Astrocyte (in vitro differentiated cells and primary cell): ENCODE results near the gene CCN5. TPM values are rescaled to one million over a fixed set of nuclear protein-coding genes. Genes with fewer than 3 reads are reported as not detected.
A peak's percentile ranks its signal among the peaks of the same experiment; 100 is the strongest.

Source experiments
- DNase-seq: peaks from one replicate; pipeline ENCODE4 v3.0.0-alpha.2; 2010; ENCODE audit warnings: low read depth
- FAIRE-seq: peaks from 2 replicates; lab custom pipeline; 2011; peaks lifted over from hg19 to GRCh38; lab: Jason Lieb, UNC
- H2AFZ ChIP-seq: 2 replicates; pipeline ENCODE4 v1.6.0; 2012; ENCODE audit warnings: low read depth, low read length, inconsistent platforms
- H3K27ac ChIP-seq: 2 replicates; pipeline ENCODE4 v1.5.1; 2011; ENCODE audit warnings: low read depth, low read length, inconsistent platforms
- H3K27me3 ChIP-seq: 2 replicates; pipeline ENCODE4 v1.6.0; 2011; ENCODE audit warnings: low read length, inconsistent platforms; ENCODE audit not compliant: insufficient read depth
- H3K36me3 ChIP-seq: 2 replicates; pipeline ENCODE4 v1.5.1; 2011; ENCODE audit warnings: low read length, inconsistent platforms; ENCODE audit not compliant: insufficient read depth
- H3K4me1 ChIP-seq: 2 replicates; pipeline ENCODE4 v1.5.1; 2011; ENCODE audit warnings: low read length, inconsistent platforms; ENCODE audit not compliant: insufficient read depth
- H3K4me2 ChIP-seq: 2 replicates; pipeline ENCODE4 v1.6.0; 2012; ENCODE audit warnings: low read length, inconsistent platforms
- H3K4me3 ChIP-seq: 2 replicates; pipeline ENCODE4 v1.5.1; 2011; ENCODE audit warnings: low read depth, mild to moderate bottlenecking, low read length, inconsistent platforms; ENCODE audit not compliant: insufficient read depth
- H3K79me2 ChIP-seq: 2 replicates; pipeline ENCODE4 v1.6.0; 2012; ENCODE audit warnings: mild to moderate bottlenecking, low read length, inconsistent platforms; ENCODE audit not compliant: insufficient read depth
- H3K9ac ChIP-seq: 2 replicates; pipeline ENCODE4 v1.6.0; 2012; ENCODE audit warnings: mild to moderate bottlenecking, low read length, inconsistent platforms
- H3K9me3 ChIP-seq: 2 replicates; pipeline ENCODE4 v1.5.1; 2012; ENCODE audit warnings: low read depth, mild to moderate bottlenecking, low read length, inconsistent platforms; ENCODE audit not compliant: insufficient read depth
- H4K20me1 ChIP-seq: 2 replicates; pipeline ENCODE4 v1.6.0; 2012; ENCODE audit warnings: low read length, inconsistent platforms; ENCODE audit not compliant: insufficient read depth
- H3K27ac Mint-ChIP-seq: one replicate; pipeline ENCODE4 v1.8.0; 2021; ENCODE audit warnings: mild to moderate bottlenecking, mixed read lengths; ENCODE audit not compliant: unreplicated experiment
- H3K27me3 Mint-ChIP-seq: one replicate; pipeline ENCODE4 v1.8.0; 2021; ENCODE audit warnings: low read depth, mixed read lengths; ENCODE audit not compliant: unreplicated experiment
- H3K36me3 Mint-ChIP-seq: one replicate; pipeline ENCODE4 v1.8.0; 2021; ENCODE audit warnings: low read depth, mixed read lengths; ENCODE audit not compliant: unreplicated experiment
- H3K4me1 Mint-ChIP-seq: one replicate; pipeline ENCODE4 v1.8.0; 2021; ENCODE audit warnings: low read depth, mixed read lengths; ENCODE audit not compliant: unreplicated experiment
- H3K4me3 Mint-ChIP-seq: one replicate; pipeline ENCODE4 v1.8.0; 2021; ENCODE audit warnings: mild to moderate bottlenecking, moderate library complexity, mixed read lengths; ENCODE audit not compliant: unreplicated experiment
- H3K9me3 Mint-ChIP-seq: one replicate; pipeline ENCODE4 v1.8.0; 2021; ENCODE audit warnings: mild to moderate bottlenecking, mixed read lengths; ENCODE audit not compliant: unreplicated experiment
- CTCF ChIP-seq: IDR thresholded peaks from 2 replicates; pipeline ENCODE4 v1.5.1; 2011; ENCODE audit warnings: low read depth, mild to moderate bottlenecking, inconsistent platforms, low read length, moderate library complexity; ENCODE audit not compliant: insufficient read depth
- EZH2 ChIP-seq: IDR thresholded peaks from 2 replicates; pipeline ENCODE4 v1.6.1; 2012; ENCODE audit warnings: mild to moderate bottlenecking, low read length, inconsistent platforms; ENCODE audit not compliant: insufficient read depth
- total RNA-seq: library from RNA; stranded (reverse); gene quantifications from 2 replicates; pipeline ENCODE4 v1.2.1, GENCODE V29; 2021

CCN5 gene
- total RNA-seq, 1 donor from 2014 or later: not detected

GRCh38 chr20:44693627-44694026 lies 21.5 kb upstream of the CCN5 start:
- H3K4me1 ChIP-seq: peaks cover 21% of the 10 kb centered on the region
- no peak for DNase-seq
- H3K36me3 Mint-ChIP-seq: no peaks in the 10 kb centered on the region
- H3K27ac Mint-ChIP-seq: peak overlapping the region; percentile 78
- no peaks in the 10 kb centered on the region for H3K79me2 ChIP-seq
- H3K36me3 ChIP-seq: no peaks in the 10 kb centered on the region
- FAIRE-seq: no peak
- H3K27me3 Mint-ChIP-seq: no peaks in the 10 kb centered on the region
- peaks cover 6% of the 10 kb centered on the region for H3K27me3 ChIP-seq
- no peaks in the 10 kb centered on the region for H4K20me1 ChIP-seq
- no peak overlapping the region for H3K4me3 ChIP-seq
- H3K4me3 Mint-ChIP-seq: no peak overlapping the region
- H3K9me3 ChIP-seq: no peaks in the 10 kb centered on the region
- H3K9me3 Mint-ChIP-seq: no peaks in the 10 kb centered on the region
- peak overlapping the region; percentile 63 for H3K4me2 ChIP-seq
- no peak overlapping the region for H3K27ac ChIP-seq
- H3K4me1 Mint-ChIP-seq: peaks cover 38% of the 10 kb centered on the region
- TF ChIP-seq EZH2 (no peak), CTCF (no peak)
- peak overlapping the region; percentile 3 for H3K9ac ChIP-seq
- no peak overlapping the region for H2AFZ ChIP-seq

- H3K4me1 Mint-ChIP-seq: peaks cover 38% of the 10 kb centered on the region
- H3K36me3 Mint-ChIP-seq: no peaks in the 10 kb centered on the region
- H3K79me2 ChIP-seq: no peaks in the 10 kb centered on the region
- no peak overlapping the region for H3K4me2 ChIP-seq
- no peaks in the 10 kb centered on the region for H3K36me3 ChIP-seq
- H4K20me1 ChIP-seq: no peaks in the 10 kb centered on the region
- no peak overlapping the region for H3K9ac ChIP-seq
- H2AFZ ChIP-seq: no peak overlapping the region
- no peak overlapping the region for H3K4me3 Mint-ChIP-seq
- no peaks in the 10 kb centered on the region for H3K9me3 ChIP-seq
- DNase-seq (no peak), FAIRE-seq (no peak)
- H3K27me3 ChIP-seq: peaks cover 6% of the 10 kb centered on the region
- no peaks in the 10 kb centered on the region for H3K9me3 Mint-ChIP-seq
- H3K27ac Mint-ChIP-seq: no peak overlapping the region
- no peak overlapping the region for H3K4me3 ChIP-seq
- no peak overlapping the region for H3K27ac ChIP-seq
- no peak for TF ChIP-seq EZH2
- no peak for TF ChIP-seq CTCF
- no peaks in the 10 kb centered on the region for H3K27me3 Mint-ChIP-seq
- peaks cover 21% of the 10 kb centered on the region for H3K4me1 ChIP-seq
Measured at GRCh38 chr20:44694159-44694558, 21.0 kb upstream of the CCN5 start.

- no peak for TF ChIP-seq CTCF
- TF ChIP-seq EZH2: no peak
- Histone ChIP-seq H4K20me1 (no peaks in the 10 kb centered on the region), H3K27me3 (peaks cover 9% of the 10 kb centered on the region), H3K4me1 (peaks cover 21% of the 10 kb centered on the region), H3K4me3 (no peak overlapping the region), H2AFZ (no peak overlapping the region), H3K9me3 (no peaks in the 10 kb centered on the region), H3K9ac (no peak overlapping the region), H3K36me3 (no peaks in the 10 kb centered on the region), H3K27ac (no peak overlapping the region), H3K4me2 (peak overlapping the region; percentile 8), H3K79me2 (no peaks in the 10 kb centered on the region)
- FAIRE-seq (no peak), DNase-seq (no peak)
- Mint-ChIP-seq H3K27me3 (no peaks in the 10 kb centered on the region), H3K36me3 (no peaks in the 10 kb centered on the region), H3K27ac (peak overlapping the region; percentile 79), H3K9me3 (no peaks in the 10 kb centered on the region), H3K4me3 (no peak overlapping the region), H3K4me1 (peaks cover 38% of the 10 kb centered on the region)
Measured at GRCh38 chr20:44695295-44695673, 19.9 kb upstream of the CCN5 start.
